ENCODE data around the gene PTGIS. TPM values are rescaled to one million over a fixed set of nuclear protein-coding genes. Genes with fewer than 3 reads are reported as not detected.

Gene PTGIS
- total RNA-seq, 2 donors from 2014 or later, result 9.9 to 10.9 TPM

DNA sequence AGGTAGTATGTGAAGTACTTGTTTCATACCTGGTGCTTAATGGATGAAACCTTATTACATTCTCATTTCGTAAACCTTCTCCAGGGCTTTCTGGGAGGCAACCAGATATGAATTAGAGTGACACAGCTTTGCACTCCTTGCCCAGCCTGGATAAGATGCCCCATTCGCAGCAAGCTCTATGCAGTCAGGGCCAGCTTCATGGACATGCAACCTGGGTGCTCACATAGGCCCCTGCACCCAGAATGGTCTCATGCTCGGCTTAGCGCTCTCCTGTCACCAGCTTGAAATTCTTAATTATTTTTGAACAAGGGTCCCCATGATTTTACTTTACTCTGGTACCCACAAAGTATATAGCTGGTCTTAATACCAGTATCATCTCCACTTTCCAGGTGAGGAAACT is 11.3 kb upstream of the PTGIS start:
- H3K27me3 ChIP-seq, result no peaks in the 10 kb centered on the region
- peaks cover 20% of the 10 kb centered on the region for H3K4me1 ChIP-seq
- intact Hi-C loops (cut with DNase I), result no loop called here
- no peaks in the 10 kb centered on the region for H3K9me3 ChIP-seq
- no peak overlapping the region for H3K27ac ChIP-seq
- ATAC-seq (no peak), DNase-seq (no peak)
- 91 to 100% methylated on average over 4 of the region's 4 CpGs for WGBS, 2 donors
- TF ChIP-seq, protein P1, sequence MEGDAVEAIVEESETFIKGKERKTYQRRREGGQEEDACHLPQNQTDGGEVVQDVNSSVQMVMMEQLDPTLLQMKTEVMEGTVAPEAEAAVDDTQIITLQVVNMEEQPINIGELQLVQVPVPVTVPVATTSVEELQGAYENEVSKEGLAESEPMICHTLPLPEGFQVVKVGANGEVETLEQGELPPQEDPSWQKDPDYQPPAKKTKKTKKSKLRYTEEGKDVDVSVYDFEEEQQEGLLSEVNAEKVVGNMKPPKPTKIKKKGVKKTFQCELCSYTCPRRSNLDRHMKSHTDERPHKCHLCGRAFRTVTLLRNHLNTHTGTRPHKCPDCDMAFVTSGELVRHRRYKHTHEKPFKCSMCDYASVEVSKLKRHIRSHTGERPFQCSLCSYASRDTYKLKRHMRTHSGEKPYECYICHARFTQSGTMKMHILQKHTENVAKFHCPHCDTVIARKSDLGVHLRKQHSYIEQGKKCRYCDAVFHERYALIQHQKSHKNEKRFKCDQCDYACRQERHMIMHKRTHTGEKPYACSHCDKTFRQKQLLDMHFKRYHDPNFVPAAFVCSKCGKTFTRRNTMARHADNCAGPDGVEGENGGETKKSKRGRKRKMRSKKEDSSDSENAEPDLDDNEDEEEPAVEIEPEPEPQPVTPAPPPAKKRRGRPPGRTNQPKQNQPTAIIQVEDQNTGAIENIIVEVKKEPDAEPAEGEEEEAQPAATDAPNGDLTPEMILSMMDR (IDR thresholded peaks at IDR 0.05), result no peak
- no peak for TF ChIP-seq POLR2A (IDR thresholded peaks at IDR 0.05)
- no peak overlapping the region for H3K4me3 ChIP-seq
- no peaks in the 10 kb centered on the region for H3K36me3 ChIP-seq (replicated peaks in 1 of 2; ENCODE audit: insufficient read depth in 1 of 2, low read depth in 2 of 2)

DNA sequence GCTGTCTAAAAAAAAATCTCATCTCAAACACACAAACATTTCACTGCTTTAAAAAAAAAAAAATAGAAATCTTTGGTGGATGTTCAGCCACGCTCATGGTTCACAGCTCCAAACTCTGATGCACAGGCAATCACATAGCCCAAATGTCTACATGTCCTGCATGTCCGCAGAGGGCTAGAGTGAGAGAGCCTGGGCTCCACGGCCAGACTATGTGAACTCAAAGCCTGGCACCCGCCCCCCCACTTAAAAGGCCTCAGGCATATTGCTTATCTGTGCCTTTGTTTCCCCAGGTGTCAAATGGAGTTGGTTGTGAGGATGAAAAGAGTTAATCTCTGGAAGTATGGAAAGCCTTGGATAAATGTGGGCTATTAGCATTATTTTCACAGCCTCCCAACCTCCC is 10.5 kb upstream of the PTGIS start:
- no peak overlapping the region for H3K27ac ChIP-seq
- DNase-seq (no peak), ATAC-seq (no peak)
- H3K9me3 ChIP-seq, result no peaks in the 10 kb centered on the region
- H3K27me3 ChIP-seq, result no peaks in the 10 kb centered on the region
- intact Hi-C loops (cut with DNase I), result no loop called here
- no peaks in the 10 kb centered on the region for H3K36me3 ChIP-seq (replicated peaks in 1 of 2; ENCODE audit: insufficient read depth in 1 of 2, low read depth in 2 of 2)
- no peak overlapping the region for H3K4me3 ChIP-seq
- TF ChIP-seq, protein P1 (IDR thresholded peaks at IDR 0.05), result no peak
- no peak for TF ChIP-seq POLR2A (IDR thresholded peaks at IDR 0.05)
- peaks cover 13% of the 10 kb centered on the region for H3K4me1 ChIP-seq
- 83 to 86% methylated on average over 4 of the region's 4 CpGs for WGBS, 2 donors

DNA sequence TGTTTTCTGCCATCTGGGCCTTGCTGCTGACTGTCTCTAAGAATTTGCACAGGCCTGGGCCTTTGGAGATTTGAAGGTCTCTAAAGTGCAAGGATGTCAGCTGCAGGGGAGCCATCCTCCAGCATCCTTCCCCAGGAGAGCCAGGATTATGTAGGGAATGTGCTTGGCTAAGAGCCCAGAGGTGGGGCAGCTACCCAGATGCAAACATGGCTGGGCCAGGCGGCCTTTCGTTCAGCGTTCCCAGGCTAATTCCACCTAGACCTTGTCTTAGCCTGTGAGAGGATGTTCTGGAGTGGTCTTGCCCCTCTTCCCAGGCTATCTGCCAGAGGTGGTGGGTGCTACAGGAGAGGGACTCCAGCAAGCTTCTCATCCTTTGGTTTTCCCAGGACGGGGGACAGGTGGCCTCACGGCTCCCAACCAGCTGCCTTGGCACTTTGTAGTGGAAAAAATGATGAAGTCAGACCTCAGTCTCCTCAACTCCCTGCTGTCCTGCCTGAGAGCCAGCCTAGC is 7.7 kb upstream of the PTGIS start:
- no peaks in the 10 kb centered on the region for H3K36me3 ChIP-seq (replicated peaks in 1 of 2; ENCODE audit: insufficient read depth in 1 of 2, low read depth in 2 of 2)
- intact Hi-C loops (cut with DNase I), result no loop called here
- no peaks in the 10 kb centered on the region for H3K9me3 ChIP-seq
- H3K27me3 ChIP-seq, result no peaks in the 10 kb centered on the region
- ATAC-seq, result no peak
- no peak overlapping the region for H3K4me3 ChIP-seq
- H3K4me1 ChIP-seq, result peaks cover 8% of the 10 kb centered on the region
- no peak for DNase-seq
- no peak overlapping the region for H3K27ac ChIP-seq
- 69 to 77% methylated on average over 3 to 5 of the region's 5 CpGs for WGBS, 2 donors
- TF ChIP-seq, protein P1 (IDR thresholded peaks at IDR 0.05), result no peak

DNA sequence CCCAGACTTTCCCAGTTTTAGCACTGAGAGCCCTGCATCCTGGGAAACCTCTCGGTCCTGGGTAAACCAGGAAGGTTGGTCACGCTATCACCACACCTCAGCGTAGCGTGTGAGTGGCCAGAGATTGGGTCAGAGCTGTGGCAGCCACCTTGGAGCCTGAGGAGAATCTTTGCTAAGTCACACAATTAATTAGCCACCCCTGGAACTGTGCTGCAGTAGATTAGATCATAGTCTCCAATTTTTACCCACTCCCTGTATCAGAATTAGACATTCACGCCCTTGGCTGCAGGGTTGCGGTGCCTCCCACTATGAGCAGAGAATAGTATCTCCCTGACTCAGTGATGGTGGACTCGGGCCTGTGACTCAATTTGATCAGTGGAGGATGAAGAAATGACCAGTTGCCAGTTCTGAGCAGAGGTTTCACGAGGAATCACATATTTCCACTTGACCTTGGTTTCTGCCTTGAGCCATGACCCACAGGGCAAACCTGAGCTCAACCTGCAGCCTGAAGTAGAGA is 6.0 kb upstream of the PTGIS start:
- intact Hi-C loops (cut with DNase I), result no loop called here
- Histone ChIP-seq H3K36me3 (replicated peaks in 1 of 2; ENCODE audit: insufficient read depth in 1 of 2, low read depth in 2 of 2) (no peaks in the 10 kb centered on the region), H3K27ac (no peak overlapping the region), H3K27me3 (no peaks in the 10 kb centered on the region), H3K9me3 (no peaks in the 10 kb centered on the region), H3K4me1 (no peaks in the 10 kb centered on the region), H3K4me3 (no peak overlapping the region)
- WGBS, 2 donors, result 85% methylated on average over 8 of the region's 8 CpGs
- DNase-seq (no peak), ATAC-seq (no peak)
- no peak for TF ChIP-seq POLR2A (IDR thresholded peaks at IDR 0.05)
- TF ChIP-seq, protein P1 (IDR thresholded peaks at IDR 0.05), result no peak

DNA sequence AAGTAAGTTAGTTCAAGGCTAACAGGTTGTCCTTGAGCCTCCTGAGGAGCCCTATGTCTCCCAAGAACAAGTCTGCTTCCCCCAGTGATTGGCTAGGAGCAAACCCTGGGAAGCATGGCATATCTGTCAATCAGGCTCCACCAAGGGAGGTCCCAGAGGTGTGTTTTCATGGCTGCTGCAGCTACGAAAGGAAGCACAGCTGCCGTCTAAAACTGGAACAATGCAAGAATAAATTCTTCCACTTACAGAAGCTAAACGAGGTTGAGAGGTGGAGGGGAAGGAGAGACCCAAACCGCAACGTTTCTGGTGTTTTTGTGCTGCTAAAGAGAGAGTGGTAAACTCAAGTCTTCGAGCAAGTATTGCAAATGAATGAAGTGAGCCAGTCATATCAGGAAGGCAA is 4.9 kb upstream of the PTGIS start:
- DNase-seq (no peak), ATAC-seq (no peak)
- Histone ChIP-seq H3K4me3 (no peak overlapping the region), H3K4me1 (peaks cover under 1% of the 10 kb centered on the region), H3K27ac (no peak overlapping the region), H3K27me3 (no peaks in the 10 kb centered on the region), H3K36me3 (replicated peaks in 1 of 2; ENCODE audit: insufficient read depth in 1 of 2, low read depth in 2 of 2) (no peaks in the 10 kb centered on the region), H3K9me3 (no peaks in the 10 kb centered on the region)
- intact Hi-C loops (cut with DNase I), result no loop called here
- WGBS, 2 donors, result 47 to 48% methylated on average over 6 of the region's 6 CpGs
- TF ChIP-seq, protein P1 (IDR thresholded peaks at IDR 0.05), result no peak
- TF ChIP-seq POLR2A (IDR thresholded peaks at IDR 0.05), result no peak

Data from body of pancreas (tissue), 4 donors.